GM12878 (cell line): ENCODE results near the gene PTH2R. TPM values are rescaled to one million over a fixed set of nuclear protein-coding genes. Genes with fewer than 3 reads are reported as not detected.

Experiments
- ATAC-seq: fragments of 200-7000 bp; cut with Tn5 transposase; 3 replicates; pipeline ENCODE4 v1.9.1; 2020; ENCODE audit warnings: mild to moderate bottlenecking, moderate library complexity
- BruUV-seq: library from RNA; stranded (reverse); fragments of 400-500 nt; replicated peaks from 2 replicates; lab custom pipeline; 2021; lab: Mats Ljungman, UMichigan
- CTCF ChIA-PET: fragments of 300-600 bp; sonication (Branson Sonifier 250); formaldehyde crosslinking; extraction: SDS; loops from one replicate; lab custom pipeline; 2021; ENCODE audit warnings: inconsistent platforms; lab: Yijun Ruan, JAX
- POLR2A ChIA-PET: fragments of 350-600 bp; formaldehyde crosslinking; extraction: SDS; loops from one replicate; lab custom pipeline; 2021; ENCODE audit warnings: inconsistent platforms; lab: Charles Lee
- RAD21 ChIA-PET: fragments of 300-600 bp; sonication (Branson Sonifier 250); formaldehyde crosslinking; loops from one replicate; lab custom pipeline; 2023; ENCODE audit warnings: antibody characterized with exemption; ENCODE audit not compliant: unreplicated experiment; lab: Charles Lee
- SMC1A ChIA-PET: fragments of 300-600 bp; sonication (Branson Sonifier 250); formaldehyde crosslinking; loops from one replicate; lab custom pipeline; 2023; ENCODE audit not compliant: unreplicated experiment, uncharacterized antibody; lab: Charles Lee
- DNase-seq: peaks from one replicate; pipeline ENCODE4 v3.0.0-alpha.2; 2011; ENCODE audit warnings: low read depth, low spot score
- FAIRE-seq: peaks from 3 replicates; lab custom pipeline; 2011; peaks lifted over from hg19 to GRCh38; lab: Jason Lieb, UNC
- H2AFZ ChIP-seq: 2 replicates; pipeline ENCODE4 v1.6.0; 2011; ENCODE audit warnings: low read depth, low read length, control low read depth; ENCODE audit not compliant: control insufficient read depth
- H3K27ac ChIP-seq: 2 replicates; pipeline ENCODE4 v1.5.1; 2011; ENCODE audit warnings: control low read depth; ENCODE audit not compliant: control insufficient read depth, insufficient read depth
- H3K27me3 ChIP-seq, 2 experiments: replicated peaks in 1 of 2; 2 replicates each; pipeline versions ENCODE4 v1.6.0 to v1.6.1; 2011; ENCODE audit warnings: low read length in 1 of 2; ENCODE audit not compliant: control insufficient read depth in 2 of 2, insufficient read depth in 2 of 2
- H3K36me3 ChIP-seq, 2 experiments: 2 replicates each; pipeline ENCODE4 v1.5.1; 2011; ENCODE audit warnings: low read length in 1 of 2; ENCODE audit not compliant: control insufficient read depth in 2 of 2, insufficient read depth in 2 of 2
- H3K4me1 ChIP-seq: 2 replicates; pipeline ENCODE4 v1.6.1; 2011; ENCODE audit warnings: mild to moderate bottlenecking, low read length, moderate library complexity, mixed read lengths; ENCODE audit not compliant: control insufficient read depth, insufficient read depth
- H3K4me2 ChIP-seq: 2 replicates; pipeline ENCODE4 v1.6.0; 2011; ENCODE audit warnings: control low read depth; ENCODE audit not compliant: control insufficient read depth, insufficient read depth
- H3K4me3 ChIP-seq: fragments of 200-600 bp; sonication (generic); 2 replicates; pipeline ENCODE4 v1.5.1; 2016
- H3K79me2 ChIP-seq: 2 replicates; pipeline ENCODE4 v1.6.0; 2011; ENCODE audit warnings: low read length; ENCODE audit not compliant: control insufficient read depth, insufficient read depth
- H3K9ac ChIP-seq: 2 replicates; pipeline ENCODE4 v1.8.0; 2011; ENCODE audit warnings: low read length, control low read depth, mixed read lengths; ENCODE audit not compliant: control insufficient read depth, insufficient read depth
- H3K9me3 ChIP-seq: replicated peaks from 3 replicates; pipeline ENCODE4 v1.5.1; 2011; ENCODE audit warnings: mild to moderate bottlenecking, low read length; ENCODE audit not compliant: control insufficient read depth, insufficient read depth
- H4K20me1 ChIP-seq: 2 replicates; pipeline ENCODE4 v1.6.0; 2011; ENCODE audit not compliant: control insufficient read depth, insufficient read depth
- ATF2 ChIP-seq: IDR thresholded peaks from 2 replicates; pipeline ENCODE4 v1.6.1; 2012; ENCODE audit warnings: low read length, inconsistent platforms
- CHD1 ChIP-seq: IDR thresholded peaks from 2 replicates; pipeline ENCODE4 v1.6.1; 2012; ENCODE audit warnings: low read depth, low read length, improper control_type of control experiment
- CTCF ChIP-seq, 3 experiments: IDR thresholded peaks in 2 of 3; conservative IDR thresholded peaks in 1 of 3; 2 replicates each; pipeline ENCODE4 v1.5.1; 2011; ENCODE audit warnings: low read depth in 3 of 3, low read length in 3 of 3, mild to moderate bottlenecking in 3 of 3, control low read depth in 2 of 3, moderate library complexity in 2 of 3, inconsistent platforms in 1 of 3, mixed read lengths in 1 of 3; ENCODE audit not compliant: control insufficient read depth in 2 of 3, insufficient read depth in 1 of 3; ENCODE audit errors: extremely low read depth in 1 of 3
- DPF2 ChIP-seq: fragments of 450-650 bp; IDR thresholded peaks from 2 replicates; pipeline ENCODE4 v1.6.1; 2017; ENCODE audit warnings: mild to moderate bottlenecking
- HDGF ChIP-seq: fragments of 450-650 bp; IDR thresholded peaks from 2 replicates; pipeline ENCODE4 v1.6.1; 2016; ENCODE audit warnings: antibody characterized with exemption
- JUNB ChIP-seq: IDR thresholded peaks from 2 replicates; pipeline ENCODE4 v1.6.1; 2016; ENCODE audit warnings: antibody characterized with exemption, mild to moderate bottlenecking
- KAT2A ChIP-seq: conservative IDR thresholded peaks from 2 replicates; pipeline ENCODE4 v1.6.1; 2011; ENCODE audit warnings: low read depth, low read length; ENCODE audit not compliant: control insufficient read depth
- POLR2AphosphoS2 ChIP-seq: IDR thresholded peaks from 2 replicates; pipeline ENCODE4 v1.6.1; 2011; ENCODE audit warnings: low read depth, mild to moderate bottlenecking, low read length, improper control_type of control experiment, moderate library complexity
- RUNX3 ChIP-seq: IDR thresholded peaks from 2 replicates; pipeline ENCODE4 v1.6.1; 2012; ENCODE audit warnings: low read length, inconsistent platforms
- USF2 ChIP-seq: IDR thresholded peaks from 2 replicates; pipeline ENCODE4 v1.6.1; 2011; ENCODE audit warnings: low read depth, low read length, improper control_type of control experiment, borderline replicate concordance
- ZSCAN29 ChIP-seq: fragments of 450-650 bp; IDR thresholded peaks from 2 replicates; pipeline ENCODE4 v1.6.1; 2017; ENCODE audit warnings: mild to moderate bottlenecking, moderate library complexity
- WGBS: methylation state at CpG from one replicate; pipeline ENCODE4 v1.1.6; 2016; ENCODE audit warnings: low lambda C conversion rate; ENCODE audit not compliant: insufficient replicate concordance, insufficient coverage; ENCODE audit errors: missing lambda C conversion rate; 5-methylcytosine and 5-hydroxymethylcytosine counted together
- in situ Hi-C: fragments of 300-500 bp; cut with MboI; formaldehyde crosslinking; loops from 9 replicates; pipeline ENCODE4 v1.14.3; 2018; ENCODE audit warnings: mixed read lengths
- intact Hi-C: fragments of 100-400 bp; cut with micrococcal nuclease; formaldehyde crosslinking; loops from one replicate; pipeline ENCODE4 v1.14.2; 2022; ENCODE audit not compliant: unreplicated experiment
- polyA plus RNA-seq, 11 experiments: library from polyadenylated mRNA; depleted of rRNA in 4 of 11; unstranded in 6 of 11; stranded (reverse) in 5 of 11; fragments of >200 nt; fragmentation: Nextera tagmentation in 4 of 11; fragmentation: Illumina TruSeq in 1 of 11; extraction: Ambion mirVana in 4 of 11; extraction: Trizol in 1 of 11; gene quantifications; 1 replicate in 1 of 11; 2 replicates in 10 of 11; pipeline versions ENCODE4 v1.2.1 to v1.2.3, GENCODE V29; 2011 to 2016; ENCODE audit warnings: inconsistent platforms in 2 of 11, missing spikeins in 2 of 11, low read depth in 1 of 11
- total RNA-seq, 4 experiments: library from RNA; depleted of rRNA in 3 of 4; stranded (reverse); fragments of >200 nt in 3 of 4; fragmentation: Illumina TruSeq in 1 of 4; extraction: Trizol in 1 of 4; gene quantifications; 2 replicates each; pipeline versions ENCODE4 v1.2.1 to v1.2.3, GENCODE V29; 2013 to 2021

The PTH2R gene
- total and polyA plus RNA-seq, 10 of the 15 experiments (the other 5 are each of a cell fraction or from before 2014, with no cell fraction given) = 0.01 to 0.06 (median 0.03) TPM; not detected in 7

GRCh38 chr2:208464205-208464604, 57.6 kb downstream of the PTH2R start:
- Histone ChIP-seq H3K79me2 (no peaks in the 10 kb centered on the region), H3K27ac (no peak overlapping the region), H3K9ac (no peak overlapping the region), H2AFZ (no peak overlapping the region), H3K4me2 (no peak overlapping the region), H3K9me3 (no peaks in the 10 kb centered on the region), H3K4me3 (no peak overlapping the region), H4K20me1 (no peaks in the 10 kb centered on the region), H3K4me1 (no peaks in the 10 kb centered on the region), H3K27me3 (no peaks in the 10 kb centered on the region; a peak in 1 of 4 replicates), H3K36me3 (no peaks in the 10 kb centered on the region)
- BruUV-seq = no TSS peak
- in situ Hi-C loops (loop anchor here (10.0 kb wide), 1 partner anchor 751 kb away; no protein-coding TSS in a partner anchor), intact Hi-C loops (loop anchor here (10.0 kb wide), 1 partner anchor 631 kb away; no protein-coding TSS in a partner anchor)
- ChIA-PET SMC1A (interaction anchor here (0.7 to 1.4 kb wide), 2 partner anchors 18 to 743 kb away, joined by 3 to 6 read pairs; no protein-coding TSS in a partner anchor), CTCF (interaction anchor here (0.7 to 1.2 kb wide), 3 partner anchors 10 to 319 kb away, joined by 3 to 4 read pairs (median 3); no protein-coding TSS in a partner anchor), RAD21 (no interaction called here), POLR2A (no interaction called here)
- FAIRE-seq = no peak
- WGBS = 46% methylated on average over 8 of the region's 8 CpGs
- ATAC-seq = no peak
- DNase-seq = no peak
- TF ChIP-seq ZSCAN29 = no peak

GRCh38 chr2:208466151-208466919, 59.7 kb downstream of the PTH2R start:
- H3K27ac ChIP-seq = no peak overlapping the region
- no peaks in the 10 kb centered on the region for H3K4me1 ChIP-seq
- SMC1A ChIA-PET = interaction anchor here (0.7 to 1.8 kb wide), 12 partner anchors 15 to 869 kb away, joined by 3 to 6 read pairs (median 4); no protein-coding TSS in a partner anchor
- no peaks in the 10 kb centered on the region; the same call in 2 of the 3 replicates for H3K9me3 ChIP-seq
- H3K79me2 ChIP-seq = no peaks in the 10 kb centered on the region
- no TSS peak for BruUV-seq
- H3K4me2 ChIP-seq = no peak overlapping the region
- RAD21 ChIA-PET = interaction anchor here (0.6 to 1.5 kb wide), 3 partner anchors 11 to 1134 kb away, joined by 3 to 5 read pairs (median 3); no protein-coding TSS in a partner anchor
- 15% methylated on average over 6 of the region's 6 CpGs for WGBS
- POLR2A ChIA-PET = no interaction called here
- FAIRE-seq (no peak), DNase-seq (no peak), ATAC-seq (peak; percentile 85)
- H4K20me1 ChIP-seq = no peaks in the 10 kb centered on the region
- CTCF ChIA-PET = interaction anchor here (0.6 to 2.5 kb wide), 16 partner anchors 9 to 1111 kb away, joined by 3 to 14 read pairs (median 3); no protein-coding TSS in a partner anchor
- intact Hi-C loops = loop anchor here (1.0 to 10.0 kb wide), 4 partner anchors 316 to 856 kb away; no protein-coding TSS in a partner anchor
- no peak overlapping the region for H2AFZ ChIP-seq
- no peak overlapping the region for H3K4me3 ChIP-seq
- H3K9ac ChIP-seq = no peak overlapping the region
- no peaks in the 10 kb centered on the region for H3K36me3 ChIP-seq
- no peaks in the 10 kb centered on the region; a peak in 1 of 4 replicates for H3K27me3 ChIP-seq
- in situ Hi-C loops = loop anchor here (10.0 kb wide), 1 partner anchor 748 kb away; no protein-coding TSS in a partner anchor
- no peak for TF ChIP-seq JUNB
- no peak for TF ChIP-seq HDGF
- no peak for TF ChIP-seq DPF2
- no peak for TF ChIP-seq KAT2A
- TF ChIP-seq POLR2AphosphoS2 = no peak
- peak; percentile 67 to 69 (median 68); a peak in 5 of 6 replicates for TF ChIP-seq CTCF (IDR thresholded peaks at IDR 0.05 in 2 of 3, conservative IDR thresholded peaks at IDR 0.05 in 1 of 3; ENCODE audit: control insufficient read depth in 2 of 3, extremely low read depth in 1 of 3, insufficient read depth in 1 of 3, low read depth in 3 of 3, low read length in 3 of 3)
- TF ChIP-seq USF2 = no peak
- no peak for TF ChIP-seq RUNX3
- TF ChIP-seq ATF2 = no peak
- no peak for TF ChIP-seq CHD1
